IMR-90 (cell line): ENCODE data around the gene TSC1. TPM values are rescaled to one million over a fixed set of nuclear protein-coding genes. Genes with fewer than 3 reads are reported as not detected.

Experiments
- ATAC-seq: fragments of 200-7000 bp; cut with Tn5 transposase; 2 replicates; pipeline ENCODE4 v1.9.1; 2020; ENCODE audit warnings: low read depth, mild to moderate bottlenecking, moderate library complexity
- BruUV-seq: library from RNA; stranded (reverse); fragments of 400-500 nt; replicated peaks from 2 replicates; lab custom pipeline; 2021; lab: Mats Ljungman, UMichigan
- CTCF ChIA-PET: fragments of 300-600 bp; formaldehyde crosslinking; extraction: SDS; loops from one replicate; lab custom pipeline; 2021; ENCODE audit warnings: antibody characterized with exemption; lab: Yijun Ruan, JAX
- POLR2A ChIA-PET: fragments of 300-600 bp; sonication (Branson Sonifier 250); formaldehyde crosslinking; loops from one replicate; lab custom pipeline; 2022; ENCODE audit warnings: antibody characterized with exemption; ENCODE audit not compliant: unreplicated experiment; lab: Charles Lee
- DNase-seq: peaks from one replicate; pipeline ENCODE4 v3.0.0; 2013
- H2AFZ ChIP-seq: replicated peaks from 2 replicates; pipeline ENCODE3; 2013; ENCODE audit warnings: low read length, mild to moderate bottlenecking; ENCODE audit not compliant: poor library complexity
- H2AK5ac ChIP-seq: 2 replicates; pipeline ENCODE4 v1.6.1; 2013; ENCODE audit warnings: low read depth, low read length, inconsistent platforms
- H2AK9ac ChIP-seq: replicated peaks from 2 replicates; pipeline ENCODE3; 2013; ENCODE audit warnings: mild to moderate bottlenecking, low read depth, low read length, moderate library complexity; ENCODE audit not compliant: poor library complexity
- H2BK120ac ChIP-seq: 2 replicates; pipeline ENCODE4 v1.6.1; 2013; ENCODE audit warnings: low read depth, low read length, inconsistent platforms
- H2BK15ac ChIP-seq: 3 replicates; pipeline ENCODE4 v1.6.1; 2013; ENCODE audit warnings: low read depth, low read length, inconsistent platforms
- H2BK20ac ChIP-seq: 2 replicates; pipeline ENCODE4 v1.6.1; 2013; ENCODE audit warnings: low read depth, mild to moderate bottlenecking, inconsistent platforms, low read length, moderate library complexity
- H2BK5ac ChIP-seq: 2 replicates; pipeline ENCODE4 v1.6.1; 2013; ENCODE audit warnings: mild to moderate bottlenecking, low read depth, low read length, inconsistent platforms; ENCODE audit not compliant: poor library complexity, severe bottlenecking
- H3K14ac ChIP-seq: replicated peaks from 2 replicates; pipeline ENCODE4 v1.6.1; 2013; ENCODE audit warnings: low read depth, low read length, inconsistent platforms
- H3K18ac ChIP-seq: 2 replicates; pipeline ENCODE4 v1.6.1; 2013; ENCODE audit warnings: low read depth, low read length, control low read depth
- H3K23ac ChIP-seq: 2 replicates; pipeline ENCODE4 v1.6.1; 2013; ENCODE audit warnings: low read depth, low read length, inconsistent platforms
- H3K27ac ChIP-seq: 2 replicates; pipeline ENCODE4 v1.5.1; 2013; ENCODE audit warnings: mild to moderate bottlenecking, control low read depth, low read length; ENCODE audit not compliant: insufficient read depth
- H3K27me3 ChIP-seq: 2 replicates; pipeline ENCODE4 v1.6.1; 2013; ENCODE audit warnings: low read length; ENCODE audit not compliant: control insufficient read depth, insufficient read depth
- H3K36me3 ChIP-seq: 2 replicates; pipeline ENCODE4 v1.6.1; 2013; ENCODE audit warnings: low read length, mixed read lengths; ENCODE audit not compliant: control insufficient read depth, insufficient read depth
- H3K4ac ChIP-seq: 2 replicates; pipeline ENCODE4 v1.6.1; 2013; ENCODE audit warnings: low read depth, low read length, inconsistent platforms
- H3K4me1 ChIP-seq: 2 replicates; pipeline ENCODE4 v1.6.1; 2013; ENCODE audit warnings: low read length, mixed read lengths; ENCODE audit not compliant: control insufficient read depth, insufficient read depth
- H3K4me2 ChIP-seq: 2 replicates; pipeline ENCODE4 v1.6.1; 2013; ENCODE audit warnings: low read depth, mild to moderate bottlenecking, control low read depth, low read length, moderate library complexity
- H3K4me3 ChIP-seq: 2 replicates; pipeline ENCODE4 v1.5.1; 2013; ENCODE audit warnings: low read depth, mild to moderate bottlenecking, control low read depth, low read length, moderate library complexity; ENCODE audit not compliant: insufficient read depth
- H3K56ac ChIP-seq: 2 replicates; pipeline ENCODE4 v1.6.1; 2013; ENCODE audit warnings: low read length, inconsistent platforms; ENCODE audit not compliant: insufficient read depth; ENCODE audit errors: extremely low read depth
- H3K79me1 ChIP-seq, 2 experiments: 2 replicates each; pipeline ENCODE4 v1.6.1; 2013; ENCODE audit warnings: low read length in 2 of 2, inconsistent platforms in 1 of 2, low read depth in 1 of 2
- H3K9ac ChIP-seq: 2 replicates; pipeline ENCODE4 v1.6.1; 2013; ENCODE audit warnings: low read depth, low read length, control low read depth
- H3K9me1 ChIP-seq: 2 replicates; pipeline ENCODE4 v1.6.1; 2013; ENCODE audit warnings: low read length, inconsistent platforms; ENCODE audit not compliant: insufficient read depth
- H3K9me3 ChIP-seq: 2 replicates; pipeline ENCODE4 v1.6.1; 2013; ENCODE audit warnings: low read length; ENCODE audit not compliant: control insufficient read depth, insufficient read depth
- H4K20me1 ChIP-seq: 2 replicates; pipeline ENCODE4 v1.6.1; 2013; ENCODE audit warnings: low read length, inconsistent platforms; ENCODE audit not compliant: insufficient read depth
- H4K5ac ChIP-seq: 2 replicates; pipeline ENCODE4 v1.6.1; 2013; ENCODE audit warnings: mild to moderate bottlenecking, low read depth, low read length, control low read depth
- H4K8ac ChIP-seq, 2 experiments: 2 replicates each; pipeline ENCODE4 v1.6.1; 2013; ENCODE audit warnings: low read depth in 2 of 2, low read length in 2 of 2, control low read depth in 1 of 2, inconsistent platforms in 1 of 2
- H4K91ac ChIP-seq: 2 replicates; pipeline ENCODE4 v1.6.1; 2013; ENCODE audit warnings: low read depth, low read length, inconsistent platforms; ENCODE audit not compliant: insufficient read depth
- BHLHE40 ChIP-seq: fragments of 150-350 bp; IDR thresholded peaks from 2 replicates; pipeline ENCODE4 v1.6.1; 2016; ENCODE audit warnings: mild to moderate bottlenecking, low read depth, low read length
- CEBPB ChIP-seq: IDR thresholded peaks from 2 replicates; pipeline ENCODE4 v1.6.1; 2012; ENCODE audit warnings: low read depth, low read length, improper control_type of control experiment
- CHD1 ChIP-seq: IDR thresholded peaks from 2 replicates; pipeline ENCODE4 v1.6.1; 2012; ENCODE audit warnings: low read depth, low read length, improper control_type of control experiment
- MAFK ChIP-seq: IDR thresholded peaks from 2 replicates; pipeline ENCODE4 v1.6.1; 2012; ENCODE audit warnings: low read depth, low read length, improper control_type of control experiment
- MXI1 ChIP-seq: IDR thresholded peaks from 2 replicates; pipeline ENCODE4 v1.6.1; 2012; ENCODE audit warnings: low read depth, mild to moderate bottlenecking, low read length, moderate library complexity, borderline replicate concordance
- POLR2A ChIP-seq: IDR thresholded peaks from 2 replicates; pipeline ENCODE4 v1.6.1; 2012; ENCODE audit warnings: mild to moderate bottlenecking, low read depth, low read length
- RAD21 ChIP-seq: IDR thresholded peaks from 2 replicates; pipeline ENCODE4 v1.6.1; 2012; ENCODE audit warnings: low read length, improper control_type of control experiment
- RCOR1 ChIP-seq: IDR thresholded peaks from 2 replicates; pipeline ENCODE4 v1.6.1; 2012; ENCODE audit warnings: mild to moderate bottlenecking, low read length, improper control_type of control experiment; ENCODE audit not compliant: insufficient replicate concordance
- RFX5 ChIP-seq: IDR thresholded peaks from 2 replicates; pipeline ENCODE4 v1.8.0; 2012; ENCODE audit warnings: low read depth, mild to moderate bottlenecking, low read length, moderate library complexity
- SMC3 ChIP-seq: fragments of 150-350 bp; IDR thresholded peaks from 2 replicates; pipeline ENCODE4 v1.6.1; 2016; ENCODE audit warnings: low read depth, mild to moderate bottlenecking, antibody characterized with exemption, low read length, moderate library complexity
- WGBS, 2 experiments: methylation state at CpG; one replicate each; pipeline versions ENCODE4 v1.1.5 to v1.1.7; 2013; ENCODE audit warnings: missing lambda C conversion rate in 2 of 2; ENCODE audit not compliant: insufficient read length in 1 of 2; ENCODE audit errors: extremely low coverage in 2 of 2; 5-methylcytosine and 5-hydroxymethylcytosine counted together
- dilution Hi-C: fragments of 300-500 bp; cut with HindIII; formaldehyde crosslinking; loops from one replicate; pipeline ENCODE4 v1.14.3; 2018; ENCODE audit warnings: low sequenced_read_pairs; ENCODE audit not compliant: unreplicated experiment
- in situ Hi-C: fragments of 300-500 bp; cut with MboI; formaldehyde crosslinking; loops from 3 replicates; pipeline ENCODE4 v1.14.3; 2019; ENCODE audit warnings: low sequenced_read_pairs, inconsistent platforms, mixed read lengths
- intact Hi-C: fragments of 100-400 bp; cut with micrococcal nuclease; formaldehyde crosslinking; loops from 2 replicates; pipeline ENCODE4 v1.10.0; 2022
- polyA plus RNA-seq, 3 experiments: library from polyadenylated mRNA; depleted of rRNA; stranded (reverse); fragments of >200 nt; gene quantifications; 2 replicates each; pipeline ENCODE4 v1.2.3, GENCODE V29; 2012; ENCODE audit warnings: low replicate concordance in 1 of 3
- total RNA-seq: library from RNA; depleted of rRNA; stranded (reverse); fragments of >200 nt; gene quantifications from 2 replicates; pipeline ENCODE4 v1.2.3, GENCODE V29; 2012
- TF ChIP-seq, protein P1 (sequence below): conservative IDR thresholded peaks from 2 replicates; pipeline ENCODE4 v1.5.1; 2012; ENCODE audit warnings: mild to moderate bottlenecking, low read depth, low read length, improper control_type of control experiment

Gene TSC1
- total and polyA plus RNA-seq, 2 of the 4 experiments (the other 2 are of a cell fraction) = 25.7 to 56.3 TPM

GRCh38 chr9:132970324-132971062 lies 26.1 kb upstream of the TSC1 start:
- no peak overlapping the region for H2BK5ac ChIP-seq
- WGBS, 2 experiments = 57% methylated on average over 3 of the region's 16 CpGs; no CpG with 5 or more reads in 1 of the 2 experiments
- no peak for DNase-seq
- H4K91ac ChIP-seq = no peak overlapping the region
- H3K27ac ChIP-seq = no peak overlapping the region
- no peak for ATAC-seq
- H3K4me1 ChIP-seq = no peaks in the 10 kb centered on the region
- H4K20me1 ChIP-seq = no peaks in the 10 kb centered on the region
- no peak overlapping the region for H2BK120ac ChIP-seq
- H3K4me2 ChIP-seq = no peak overlapping the region
- H3K9me3 ChIP-seq = no peaks in the 10 kb centered on the region
- in situ Hi-C loops = no loop called here
- H3K4me3 ChIP-seq = no peak overlapping the region
- TF ChIP-seq CEBPB (no peak), MAFK (no peak), RFX5 (no peak), BHLHE40 (no peak), POLR2A (no peak), CHD1 (no peak), RAD21 (no peak), RCOR1 (no peak), MXI1 (no peak), SMC3 (no peak)
- TF ChIP-seq, protein P1, sequence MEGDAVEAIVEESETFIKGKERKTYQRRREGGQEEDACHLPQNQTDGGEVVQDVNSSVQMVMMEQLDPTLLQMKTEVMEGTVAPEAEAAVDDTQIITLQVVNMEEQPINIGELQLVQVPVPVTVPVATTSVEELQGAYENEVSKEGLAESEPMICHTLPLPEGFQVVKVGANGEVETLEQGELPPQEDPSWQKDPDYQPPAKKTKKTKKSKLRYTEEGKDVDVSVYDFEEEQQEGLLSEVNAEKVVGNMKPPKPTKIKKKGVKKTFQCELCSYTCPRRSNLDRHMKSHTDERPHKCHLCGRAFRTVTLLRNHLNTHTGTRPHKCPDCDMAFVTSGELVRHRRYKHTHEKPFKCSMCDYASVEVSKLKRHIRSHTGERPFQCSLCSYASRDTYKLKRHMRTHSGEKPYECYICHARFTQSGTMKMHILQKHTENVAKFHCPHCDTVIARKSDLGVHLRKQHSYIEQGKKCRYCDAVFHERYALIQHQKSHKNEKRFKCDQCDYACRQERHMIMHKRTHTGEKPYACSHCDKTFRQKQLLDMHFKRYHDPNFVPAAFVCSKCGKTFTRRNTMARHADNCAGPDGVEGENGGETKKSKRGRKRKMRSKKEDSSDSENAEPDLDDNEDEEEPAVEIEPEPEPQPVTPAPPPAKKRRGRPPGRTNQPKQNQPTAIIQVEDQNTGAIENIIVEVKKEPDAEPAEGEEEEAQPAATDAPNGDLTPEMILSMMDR = no peak
- H3K79me1 ChIP-seq = no peaks in the 10 kb centered on the region
- dilution Hi-C loops = no loop called here
- BruUV-seq = no TSS peak
- H3K4ac ChIP-seq = no peak overlapping the region
- H3K9me1 ChIP-seq = no peaks in the 10 kb centered on the region
- intact Hi-C loops = loop anchor here (5.0 kb wide), 1 partner anchor 68 kb away; no protein-coding TSS in a partner anchor
- no peak overlapping the region for H3K9ac ChIP-seq
- POLR2A ChIA-PET = no interaction called here
- H3K56ac ChIP-seq = no peak overlapping the region
- CTCF ChIA-PET = no interaction called here
- no peak overlapping the region for H4K8ac ChIP-seq
- H3K14ac ChIP-seq = no peak overlapping the region
- H3K27me3 ChIP-seq = peaks cover 37% of the 10 kb centered on the region
- H3K36me3 ChIP-seq = no peaks in the 10 kb centered on the region
- H2BK15ac ChIP-seq = no peak overlapping the region
- no peak overlapping the region for H3K23ac ChIP-seq
- H2AFZ ChIP-seq = peak overlapping the region; percentile 33
- H3K18ac ChIP-seq = no peak overlapping the region
- no peak overlapping the region for H2BK20ac ChIP-seq
- H2AK9ac ChIP-seq = no peak overlapping the region
- no peak overlapping the region for H4K5ac ChIP-seq
- H2AK5ac ChIP-seq = no peak overlapping the region
